ENCODE data around the gene TMEM168. TPM values are rescaled to one million over a fixed set of nuclear protein-coding genes. Genes with fewer than 3 reads are reported as not detected.

The TMEM168 gene
- total RNA-seq, 4 donors from 2014 or later = 10.3 to 119 (median 52.8) TPM

GRCh38 chr7:112821345-112821744 lies 31.2 kb upstream of the TMEM168 start:
- H3K27ac ChIP-seq = no peak overlapping the region
- no peaks in the 10 kb centered on the region for H3K27me3 ChIP-seq
- H3K36me3 ChIP-seq = no peaks in the 10 kb centered on the region
- no peaks in the 10 kb centered on the region for H3K4me1 ChIP-seq
- H3K9me3 ChIP-seq = no peaks in the 10 kb centered on the region
- no peak for DNase-seq
- TF ChIP-seq CTCF (IDR thresholded peaks at IDR 0.05) (no peak), POLR2A (IDR thresholded peaks at IDR 0.05) (no peak)
- no peak overlapping the region for H3K4me3 ChIP-seq
- intact Hi-C loops (cut with DNase I; ENCODE audit: low total_unique reads) = no loop called here

GRCh38 chr7:112819536-112819935 lies 29.3 kb upstream of the TMEM168 start:
- TF ChIP-seq POLR2A (IDR thresholded peaks at IDR 0.05) (no peak), CTCF (IDR thresholded peaks at IDR 0.05) (no peak)
- Histone ChIP-seq H3K9me3 (no peaks in the 10 kb centered on the region), H3K36me3 (no peaks in the 10 kb centered on the region), H3K4me1 (no peaks in the 10 kb centered on the region), H3K4me3 (no peak overlapping the region), H3K27me3 (no peaks in the 10 kb centered on the region), H3K27ac (no peak overlapping the region)
- no peak for DNase-seq
- intact Hi-C loops (cut with DNase I; ENCODE audit: low total_unique reads) = no loop called here

- DNase-seq = no peak
- Histone ChIP-seq H3K27ac (no peak overlapping the region), H3K27me3 (no peaks in the 10 kb centered on the region), H3K4me1 (no peaks in the 10 kb centered on the region), H3K36me3 (no peaks in the 10 kb centered on the region), H3K4me3 (no peak overlapping the region), H3K9me3 (no peaks in the 10 kb centered on the region)
- intact Hi-C loops (cut with DNase I; ENCODE audit: low total_unique reads) = no loop called here
- TF ChIP-seq CTCF (IDR thresholded peaks at IDR 0.05) = no peak
Observed at GRCh38 chr7:112806156-112806555, 16.0 kb upstream of the TMEM168 start.

- no peaks in the 10 kb centered on the region for H3K27me3 ChIP-seq
- no peaks in the 10 kb centered on the region for H3K36me3 ChIP-seq
- no peaks in the 10 kb centered on the region for H3K9me3 ChIP-seq
- H3K4me1 ChIP-seq = no peaks in the 10 kb centered on the region
- no peak for TF ChIP-seq POLR2A (IDR thresholded peaks at IDR 0.05)
- TF ChIP-seq CTCF (IDR thresholded peaks at IDR 0.05) = no peak
- no peak overlapping the region for H3K27ac ChIP-seq
- intact Hi-C loops (cut with DNase I; ENCODE audit: low total_unique reads) = no loop called here
- H3K4me3 ChIP-seq = no peak overlapping the region
- no peak for DNase-seq
Observed at GRCh38 chr7:112802406-112802805, 12.2 kb upstream of the TMEM168 start.

- no peak for TF ChIP-seq POLR2A (IDR thresholded peaks at IDR 0.05)
- TF ChIP-seq CTCF (IDR thresholded peaks at IDR 0.05) = no peak
- Histone ChIP-seq H3K4me3 (no peak overlapping the region), H3K27me3 (no peaks in the 10 kb centered on the region), H3K9me3 (no peaks in the 10 kb centered on the region), H3K27ac (no peak overlapping the region), H3K36me3 (no peaks in the 10 kb centered on the region), H3K4me1 (no peaks in the 10 kb centered on the region)
- intact Hi-C loops (cut with DNase I; ENCODE audit: low total_unique reads) = no loop called here
- DNase-seq = no peak
Observed at GRCh38 chr7:112800486-112800885, 10.3 kb upstream of the TMEM168 start.

Data from uterus (tissue), 4 donors.